ENCODE results near the gene FTO.

- TF ChIP-seq CTCF (IDR thresholded peaks at IDR 0.05): no peak
- no peak for TF ChIP-seq POLR2A (IDR thresholded peaks at IDR 0.05)
Measured at GRCh38 chr16:53805752-53806151, 101.8 kb downstream of the FTO start.

Data from testis (tissue), 2 donors.